Chondrocyte (in vitro differentiated cells): ENCODE results near the gene CDK19. TPM values are rescaled to one million over a fixed set of nuclear protein-coding genes. Genes with fewer than 3 reads are reported as not detected.

Source experiments
- DNase-seq: peaks from one replicate; pipeline ENCODE4 v3.0.0; 2021; ENCODE audit warnings: mixed read lengths, low spot score
- H3K27ac Mint-ChIP-seq: one replicate; pipeline ENCODE4 v1.8.0; 2021; ENCODE audit warnings: mild to moderate bottlenecking, moderate library complexity, mixed read lengths; ENCODE audit not compliant: unreplicated experiment
- H3K27me3 Mint-ChIP-seq: 2 replicates; pipeline ENCODE4 v1.8.0; 2021; ENCODE audit warnings: low read depth, mixed read lengths
- H3K36me3 Mint-ChIP-seq: 2 replicates; pipeline ENCODE4 v1.8.0; 2021; ENCODE audit warnings: low read depth, mixed read lengths
- H3K4me1 Mint-ChIP-seq: 2 replicates; pipeline ENCODE4 v1.8.0; 2021; ENCODE audit warnings: low read depth, mild to moderate bottlenecking, mixed read lengths
- H3K4me3 Mint-ChIP-seq: one replicate; pipeline ENCODE4 v1.8.0; 2021; ENCODE audit warnings: mild to moderate bottlenecking, moderate library complexity, mixed read lengths; ENCODE audit not compliant: unreplicated experiment
- H3K9me3 Mint-ChIP-seq: 2 replicates; pipeline ENCODE4 v1.8.0; 2021; ENCODE audit warnings: low read depth, mixed read lengths
- total RNA-seq: library from RNA; stranded (reverse); gene quantifications from 3 replicates; pipeline ENCODE4 v1.2.1, GENCODE V29; 2021
- TF ChIP-seq, protein P1 (sequence below): fragments of 200-600 bp; sonication (generic); IDR thresholded peaks from 2 replicates; pipeline ENCODE4 v1.5.0; 2021; ENCODE audit warnings: antibody characterized with exemption, mild to moderate bottlenecking, moderate library complexity

The CDK19 gene
- total RNA-seq, 1 donor from 2014 or later: 21.6 TPM

DNA sequence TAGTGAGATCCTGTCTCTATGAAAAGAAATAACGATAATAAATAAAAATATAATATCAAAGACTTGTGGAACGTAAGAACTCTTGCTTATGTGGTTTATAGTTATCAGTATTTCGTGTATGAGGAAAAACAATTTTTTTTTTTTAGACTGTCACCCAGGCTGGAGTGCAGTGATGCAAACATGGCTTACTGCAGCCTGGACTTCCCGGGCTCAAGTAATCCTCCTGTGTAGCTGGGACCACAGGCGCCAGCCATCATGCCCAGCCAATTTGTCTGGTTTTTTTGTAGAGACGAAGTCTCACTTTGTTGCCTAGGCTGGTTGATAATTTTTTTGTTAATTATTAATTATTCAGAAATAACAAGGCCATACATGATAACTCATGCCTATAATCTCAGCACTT, 18.6 kb upstream of the CDK19 start:
- H3K36me3 Mint-ChIP-seq: no peaks in the 10 kb centered on the region
- no peaks in the 10 kb centered on the region for H3K9me3 Mint-ChIP-seq
- no peak overlapping the region for H3K4me3 Mint-ChIP-seq
- H3K27ac Mint-ChIP-seq: no peak overlapping the region
- H3K27me3 Mint-ChIP-seq: no peaks in the 10 kb centered on the region
- no peaks in the 10 kb centered on the region for H3K4me1 Mint-ChIP-seq
- TF ChIP-seq, protein P1, sequence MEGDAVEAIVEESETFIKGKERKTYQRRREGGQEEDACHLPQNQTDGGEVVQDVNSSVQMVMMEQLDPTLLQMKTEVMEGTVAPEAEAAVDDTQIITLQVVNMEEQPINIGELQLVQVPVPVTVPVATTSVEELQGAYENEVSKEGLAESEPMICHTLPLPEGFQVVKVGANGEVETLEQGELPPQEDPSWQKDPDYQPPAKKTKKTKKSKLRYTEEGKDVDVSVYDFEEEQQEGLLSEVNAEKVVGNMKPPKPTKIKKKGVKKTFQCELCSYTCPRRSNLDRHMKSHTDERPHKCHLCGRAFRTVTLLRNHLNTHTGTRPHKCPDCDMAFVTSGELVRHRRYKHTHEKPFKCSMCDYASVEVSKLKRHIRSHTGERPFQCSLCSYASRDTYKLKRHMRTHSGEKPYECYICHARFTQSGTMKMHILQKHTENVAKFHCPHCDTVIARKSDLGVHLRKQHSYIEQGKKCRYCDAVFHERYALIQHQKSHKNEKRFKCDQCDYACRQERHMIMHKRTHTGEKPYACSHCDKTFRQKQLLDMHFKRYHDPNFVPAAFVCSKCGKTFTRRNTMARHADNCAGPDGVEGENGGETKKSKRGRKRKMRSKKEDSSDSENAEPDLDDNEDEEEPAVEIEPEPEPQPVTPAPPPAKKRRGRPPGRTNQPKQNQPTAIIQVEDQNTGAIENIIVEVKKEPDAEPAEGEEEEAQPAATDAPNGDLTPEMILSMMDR: no peak
- no peak for DNase-seq

DNA sequence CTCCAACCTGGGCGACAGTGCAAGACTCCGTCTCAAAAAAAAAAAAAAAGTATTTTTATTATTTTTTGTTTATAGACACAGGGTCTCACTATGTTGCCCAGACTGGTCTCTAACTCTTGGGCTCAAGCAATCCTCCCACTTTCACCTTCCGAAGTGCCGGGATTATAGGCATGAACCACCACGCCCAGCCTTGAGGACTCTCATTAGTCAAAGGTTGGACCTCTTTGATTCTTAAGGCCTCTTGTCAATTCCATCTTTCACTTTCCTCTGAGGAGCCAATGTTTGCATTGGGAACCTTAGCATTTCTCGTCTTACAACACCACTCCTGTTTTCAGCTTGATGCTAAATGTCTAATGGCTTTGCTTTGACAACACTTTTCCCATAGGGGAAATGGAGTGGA, 16.1 kb upstream of the CDK19 start:
- TF ChIP-seq, protein P1: no peak
- Mint-ChIP-seq H3K27me3 (no peaks in the 10 kb centered on the region), H3K4me3 (no peak overlapping the region), H3K27ac (no peak overlapping the region), H3K36me3 (no peaks in the 10 kb centered on the region), H3K4me1 (no peaks in the 10 kb centered on the region), H3K9me3 (no peaks in the 10 kb centered on the region)
- DNase-seq: no peak

GRCh38 chr6:110828396-110828795, 13.1 kb upstream of the CDK19 start:
- Mint-ChIP-seq H3K36me3 (no peaks in the 10 kb centered on the region), H3K4me1 (no peaks in the 10 kb centered on the region), H3K9me3 (no peaks in the 10 kb centered on the region), H3K27me3 (no peaks in the 10 kb centered on the region), H3K4me3 (no peak overlapping the region), H3K27ac (no peak overlapping the region)
- TF ChIP-seq, protein P1: no peak
- no peak for DNase-seq

- H3K36me3 Mint-ChIP-seq: no peaks in the 10 kb centered on the region
- H3K27ac Mint-ChIP-seq: no peak overlapping the region
- H3K4me1 Mint-ChIP-seq: no peaks in the 10 kb centered on the region
- TF ChIP-seq, protein P1: no peak
- H3K4me3 Mint-ChIP-seq: no peak overlapping the region
- no peaks in the 10 kb centered on the region for H3K9me3 Mint-ChIP-seq
- H3K27me3 Mint-ChIP-seq: no peaks in the 10 kb centered on the region
- no peak for DNase-seq
These were observed 11.2 kb upstream of the CDK19 start for GRCh38 chr6:110826236-110827129.

DNA sequence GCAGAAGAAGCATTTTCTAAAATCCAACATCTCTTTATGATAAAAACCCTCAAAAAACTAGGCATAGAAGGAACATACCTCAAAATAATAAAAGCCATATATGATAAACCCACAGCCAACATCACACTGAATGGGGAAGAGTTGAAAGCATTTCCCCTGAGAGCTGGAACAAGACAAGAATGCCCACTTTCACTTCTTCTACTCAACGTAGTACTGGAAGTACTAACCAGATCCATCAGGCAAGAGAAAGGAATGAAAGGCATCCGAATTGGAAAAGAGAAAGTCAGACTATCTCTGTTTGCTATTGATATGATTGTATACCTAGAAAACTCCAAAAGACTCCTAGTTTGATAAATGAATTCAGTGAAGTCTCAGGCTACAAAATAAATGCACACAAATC, 7.9 kb upstream of the CDK19 start:
- Mint-ChIP-seq H3K9me3 (no peaks in the 10 kb centered on the region), H3K4me1 (no peaks in the 10 kb centered on the region), H3K36me3 (no peaks in the 10 kb centered on the region), H3K27ac (no peak overlapping the region), H3K4me3 (no peak overlapping the region), H3K27me3 (no peaks in the 10 kb centered on the region)
- TF ChIP-seq, protein P1: no peak
- no peak for DNase-seq
